Neural cell (in vitro differentiated cells): ENCODE data around the gene PBX1.

ENCODE experiments used
- CTCF ChIP-seq: fragments of 450-650 bp; IDR thresholded peaks from 2 replicates; pipeline ENCODE4 v1.5.1; 2014; ENCODE audit warnings: antibody characterized with exemption, mild to moderate bottlenecking, moderate library complexity; ENCODE audit not compliant: poor library complexity, severe bottlenecking
- EZH2 ChIP-seq: fragments of 200-600, 300-800 bp; shearing (Covaris generic), sonication (generic); IDR thresholded peaks from 2 replicates; pipeline ENCODE4 v1.6.1; 2014; ENCODE audit warnings: antibody characterized with exemption, low read length, borderline replicate concordance, mild to moderate bottlenecking; ENCODE audit not compliant: insufficient read depth, poor library complexity, severe bottlenecking
- MXI1 ChIP-seq: fragments of 450-650 bp; conservative IDR thresholded peaks from 2 replicates; pipeline ENCODE4 v1.6.1; 2014; ENCODE audit warnings: antibody characterized with exemption, mild to moderate bottlenecking; ENCODE audit not compliant: poor library complexity, severe bottlenecking
- POLR2AphosphoS5 ChIP-seq: IDR thresholded peaks from 2 replicates; pipeline ENCODE4 v1.6.1; 2012
- RAD21 ChIP-seq: fragments of 450-650 bp; conservative IDR thresholded peaks from 2 replicates; pipeline ENCODE4 v1.6.1; 2014; ENCODE audit warnings: antibody characterized with exemption, mild to moderate bottlenecking, moderate library complexity
- SMC3 ChIP-seq: fragments of 450-650 bp; conservative IDR thresholded peaks from 2 replicates; pipeline ENCODE4 v1.6.1; 2014; ENCODE audit warnings: antibody characterized with exemption, mild to moderate bottlenecking, moderate library complexity; ENCODE audit not compliant: poor library complexity

GRCh38 chr1:164876398-164877116 is 317.6 kb downstream of the PBX1 start:
- TF ChIP-seq CTCF (no peak), POLR2AphosphoS5 (no peak), SMC3 (no peak), EZH2 (no peak), RAD21 (no peak), MXI1 (no peak)
